DMS114 treated with DMSO at 0.1 percent for 48 hours (cell line): Measurements from ENCODE around the gene DYNLT2.
"Not testable (repeated sequence)": the region's sequence is repeated elsewhere in the genome, so short reads cannot be mapped to it uniquely, and the experiment has no call there.

Experiments
- DNase-seq: peaks from one replicate; lab custom pipeline; 2025; ENCODE audit not compliant: unreplicated experiment; lab: John Stamatoyannopoulos, UW

DYNLT2 gene

GRCh38 chr6:169783971-169784820 is 32.8 kb upstream of the DYNLT2 start:
- DNase-seq: no peak

- DNase-seq: no peak
These were observed 32.0 kb upstream of the DYNLT2 start for GRCh38 chr6:169783401-169783800.

- no peak for DNase-seq
These were observed 31.6 kb upstream of the DYNLT2 start for GRCh38 chr6:169782966-169783365.

- DNase-seq: no peak
These were observed 29.3 kb upstream of the DYNLT2 start for GRCh38 chr6:169780571-169781091.

- DNase-seq: no peak
These were observed 28.5 kb upstream of the DYNLT2 start for GRCh38 chr6:169779896-169780295.

GRCh38 chr6:169779092-169779815 is 27.9 kb upstream of the DYNLT2 start:
- DNase-seq: no peak

GRCh38 chr6:169778646-169779045 is 27.3 kb upstream of the DYNLT2 start:
- DNase-seq: no peak

GRCh38 chr6:169777896-169778295 is 26.5 kb upstream of the DYNLT2 start:
- no peak for DNase-seq

- DNase-seq: no peak
These were observed 25.0 kb upstream of the DYNLT2 start for GRCh38 chr6:169776379-169776778.

GRCh38 chr6:169775321-169775720 is 23.9 kb upstream of the DYNLT2 start:
- no peak for DNase-seq

- no peak for DNase-seq
These were observed 23.0 kb upstream of the DYNLT2 start for GRCh38 chr6:169774347-169774746.

GRCh38 chr6:169766921-169767736 is 15.8 kb upstream of the DYNLT2 start:
- no peak for DNase-seq

- DNase-seq: no peak
These were observed 14.9 kb upstream of the DYNLT2 start for GRCh38 chr6:169766232-169766631.

- DNase-seq: not testable (repeated sequence)
These were observed 14.4 kb upstream of the DYNLT2 start for GRCh38 chr6:169765789-169766188.

GRCh38 chr6:169763881-169764280 is 12.5 kb upstream of the DYNLT2 start:
- DNase-seq: no peak

GRCh38 chr6:169763308-169763707 is 11.9 kb upstream of the DYNLT2 start:
- DNase-seq: no peak

GRCh38 chr6:169755162-169755561 is 3.8 kb upstream of the DYNLT2 start:
- DNase-seq: no peak

- DNase-seq: no peak
These were observed 777 bp upstream of the DYNLT2 start for GRCh38 chr6:169752074-169752623.

- no peak for DNase-seq
These were observed 4.8 kb downstream of the DYNLT2 start for GRCh38 chr6:169746556-169746955.

GRCh38 chr6:169745405-169745804 is 6.0 kb downstream of the DYNLT2 start:
- DNase-seq: no peak

GRCh38 chr6:169741344-169741743 is 10.0 kb downstream of the DYNLT2 start:
- no peak for DNase-seq
